Cortex of kidney (tissue), 1 donor: ENCODE measurements around the gene RABL6.
"Not testable (repeated sequence)": the region's sequence is repeated elsewhere in the genome, so short reads cannot be mapped to it uniquely, and the experiment has no call there.

Source experiments
- DNase-seq: peaks from one replicate; lab custom pipeline; 2025; lab: John Stamatoyannopoulos, UW

Gene RABL6

DNA sequence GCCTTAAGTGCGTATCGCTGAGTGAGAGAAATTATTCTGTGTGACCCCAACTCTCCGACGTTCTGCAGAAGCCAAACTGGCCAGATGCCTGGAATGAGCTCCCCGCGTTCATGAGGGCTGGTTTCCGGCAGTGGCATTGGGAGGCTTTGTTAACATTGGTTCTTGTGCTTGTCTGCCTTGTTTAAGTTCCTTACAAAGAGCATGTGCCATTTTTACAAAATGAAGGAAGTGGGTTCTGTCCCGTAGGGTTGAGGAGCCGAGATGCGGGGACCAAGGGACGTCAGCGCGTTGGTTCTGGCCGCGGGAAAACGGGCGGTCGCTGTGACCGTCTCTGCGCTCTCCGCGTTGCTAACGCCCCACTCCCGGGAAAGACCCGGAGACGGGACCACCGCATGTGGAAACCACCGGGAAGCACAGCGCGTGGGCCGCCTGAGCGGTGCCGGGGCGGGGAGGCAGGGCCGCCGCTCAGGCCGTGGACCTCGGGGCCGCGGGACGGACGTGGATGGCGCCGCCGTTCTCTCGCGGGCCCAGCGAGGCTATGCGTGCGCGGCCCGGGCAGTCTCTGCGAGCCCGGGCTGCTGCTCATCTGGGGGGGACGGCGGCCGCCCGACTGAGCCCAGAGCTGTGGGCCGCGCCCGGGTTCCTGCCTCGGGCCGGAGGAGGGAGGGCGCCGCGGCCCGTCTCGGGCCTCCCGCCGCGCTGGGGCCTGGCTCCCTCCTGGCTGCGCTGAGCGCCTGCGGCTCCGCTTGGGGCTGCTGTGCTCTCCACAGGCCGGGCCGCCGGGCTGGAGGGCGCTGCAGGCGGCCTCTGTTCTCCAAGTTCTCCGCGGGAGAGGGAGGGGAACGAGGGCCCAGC is 13.4 kb downstream of the RABL6 start:
- no peak for DNase-seq

DNA sequence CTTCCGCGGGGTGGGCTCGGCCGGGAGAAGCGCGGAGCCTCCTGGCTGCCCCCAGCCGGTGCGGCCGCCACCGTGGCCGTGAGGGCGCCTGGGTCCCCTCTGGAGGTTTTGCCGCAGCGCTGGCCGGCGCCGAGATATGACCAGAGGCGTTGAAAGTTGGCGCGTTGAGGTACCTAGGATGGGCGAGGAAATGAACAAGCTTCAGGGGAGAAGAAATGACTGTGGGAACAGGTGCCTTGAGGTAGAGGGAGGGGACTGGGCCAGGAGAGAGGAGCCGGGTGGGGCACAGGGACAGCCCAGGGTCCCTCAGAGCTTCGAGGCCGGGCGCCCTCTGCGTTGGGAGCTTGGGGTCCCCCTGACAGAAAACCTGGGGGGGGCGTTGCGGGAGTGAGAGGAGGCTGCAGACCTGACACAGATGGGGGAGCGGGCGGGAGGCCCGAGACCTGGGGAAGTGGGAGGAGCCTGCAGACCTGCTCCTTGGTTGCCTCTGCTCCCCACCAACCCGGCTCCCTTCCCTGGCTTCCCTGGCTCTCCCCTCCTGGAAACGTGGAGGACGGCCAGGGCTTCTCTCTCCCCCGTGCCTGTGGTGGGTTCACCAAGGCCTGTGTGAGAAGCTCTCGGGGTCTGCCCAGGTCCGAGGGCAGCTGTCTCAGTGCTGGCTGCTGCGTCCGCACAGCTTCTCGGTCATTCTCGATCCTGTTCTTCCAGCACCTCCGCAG is 14.2 kb downstream of the RABL6 start:
- no peak for DNase-seq

DNA sequence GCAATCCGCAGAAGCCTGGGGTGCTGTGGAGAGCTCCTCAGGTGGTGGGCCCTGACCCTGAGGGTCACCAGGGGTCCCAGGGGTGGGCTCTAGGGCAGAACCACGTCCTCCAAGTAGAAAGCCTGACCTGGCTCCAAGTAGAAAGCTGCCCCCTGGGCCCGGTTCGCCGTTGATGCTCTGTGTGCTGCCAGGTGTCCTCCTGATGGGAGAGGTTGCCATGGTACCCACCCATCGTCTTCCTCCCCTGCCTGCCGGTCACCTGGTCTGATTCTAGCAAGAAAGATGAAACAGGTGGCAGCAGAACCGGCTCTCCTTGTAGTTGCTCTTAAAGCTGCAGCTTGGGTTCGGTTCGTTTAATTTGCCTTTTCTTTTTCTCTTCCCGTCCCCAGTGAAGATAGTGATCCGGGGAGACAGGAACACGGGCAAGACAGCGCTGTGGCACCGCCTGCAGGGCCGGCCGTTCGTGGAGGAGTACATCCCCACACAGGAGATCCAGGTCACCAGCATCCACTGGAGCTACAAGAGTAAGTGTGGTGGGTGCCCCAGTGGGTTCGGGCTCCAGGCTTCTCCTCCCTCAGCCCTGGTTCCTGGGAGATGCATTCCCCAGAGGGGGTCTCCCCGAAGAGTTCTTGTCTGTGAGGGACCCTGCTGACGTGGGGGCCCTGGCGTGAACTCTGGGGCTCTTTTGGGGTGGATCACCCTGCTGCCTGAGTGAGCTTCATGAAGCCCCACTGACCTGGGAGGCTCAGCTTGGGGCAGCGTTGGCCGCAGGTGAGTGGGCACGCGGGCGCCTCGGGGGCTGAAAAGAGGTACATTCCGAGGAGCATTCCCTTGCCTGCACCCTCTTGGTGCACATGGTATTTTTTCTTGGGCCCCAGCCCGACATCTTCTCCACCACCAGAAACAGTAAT is 15.6 kb downstream of the RABL6 start:
- no peak for DNase-seq

DNA sequence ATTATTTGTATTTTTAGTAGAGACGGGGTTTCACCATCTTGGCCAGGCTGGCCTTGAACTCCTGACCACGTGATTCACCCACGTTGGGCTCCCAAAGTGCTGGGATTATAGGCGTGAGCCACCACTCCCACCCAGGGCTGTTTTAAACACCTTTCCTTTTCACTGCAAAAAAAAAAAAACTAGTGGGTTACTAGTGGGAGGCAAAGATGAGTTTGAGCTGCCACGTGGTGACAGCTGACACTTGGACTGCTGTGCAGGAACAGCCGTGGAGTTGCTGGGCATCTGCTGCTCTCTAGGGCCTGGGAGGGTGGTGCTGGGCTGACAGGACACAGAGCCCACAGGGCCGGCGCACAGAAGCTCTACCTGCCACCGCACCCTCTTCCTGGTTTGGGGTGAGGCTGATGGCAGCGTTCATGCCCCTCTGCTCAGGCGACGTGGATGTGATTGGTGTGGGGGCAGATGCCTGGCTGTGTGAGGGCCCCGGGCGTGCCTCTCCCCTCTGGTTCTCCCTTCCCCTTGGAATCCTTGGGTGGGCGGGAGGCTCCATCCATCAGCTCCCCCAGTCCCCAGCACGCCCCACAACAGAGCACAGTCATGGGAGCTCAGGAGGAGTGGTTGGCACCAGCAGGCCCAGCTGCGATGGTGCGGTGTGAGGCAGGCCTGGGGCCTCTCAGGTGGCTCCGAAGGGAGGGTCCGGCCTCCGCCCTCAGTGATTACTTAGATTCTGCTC is 16.9 kb downstream of the RABL6 start:
- DNase-seq: no peak

DNA sequence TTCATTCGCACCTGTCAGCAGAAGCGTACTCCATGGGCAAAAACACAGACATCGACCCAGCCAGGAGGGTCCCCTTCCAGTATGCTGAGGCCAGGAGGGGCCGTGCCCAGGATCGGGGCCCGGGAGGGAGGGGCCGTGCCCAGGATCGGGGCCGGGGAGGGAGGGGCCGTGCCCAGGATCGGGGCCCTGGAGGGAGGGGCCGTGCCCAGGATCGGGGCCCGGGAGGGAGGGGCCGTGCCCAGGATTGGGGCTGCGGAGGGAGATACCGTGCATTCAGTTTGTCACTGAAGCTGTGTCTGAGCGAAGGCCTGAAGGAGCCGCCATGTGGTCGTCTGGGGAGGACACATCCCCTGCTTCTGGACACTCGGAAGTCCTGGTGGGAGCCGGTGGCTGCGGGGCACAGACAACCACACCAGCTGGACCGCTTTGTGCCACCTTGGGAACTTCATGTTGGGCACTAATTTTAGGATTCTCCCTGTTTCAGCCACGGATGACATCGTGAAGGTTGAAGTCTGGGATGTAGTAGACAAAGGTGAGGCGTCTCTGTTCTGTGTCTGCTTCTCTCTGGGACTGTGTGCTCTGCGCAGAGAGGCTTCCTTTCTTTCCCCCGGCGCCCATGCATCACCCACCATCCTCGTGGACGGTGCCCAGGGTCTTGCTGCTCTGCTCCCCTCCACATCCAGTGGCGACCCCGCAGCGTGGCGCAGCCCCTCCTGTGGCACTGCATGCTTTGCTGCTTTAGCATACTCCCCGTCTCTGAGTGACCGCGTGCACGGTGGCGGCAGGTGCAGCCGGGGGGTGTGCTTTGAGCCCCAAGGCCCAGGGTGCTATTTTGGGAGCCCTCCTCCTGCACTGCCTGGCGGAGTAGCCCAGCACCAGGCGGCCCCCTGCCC is 17.8 kb downstream of the RABL6 start:
- no peak for DNase-seq

DNA sequence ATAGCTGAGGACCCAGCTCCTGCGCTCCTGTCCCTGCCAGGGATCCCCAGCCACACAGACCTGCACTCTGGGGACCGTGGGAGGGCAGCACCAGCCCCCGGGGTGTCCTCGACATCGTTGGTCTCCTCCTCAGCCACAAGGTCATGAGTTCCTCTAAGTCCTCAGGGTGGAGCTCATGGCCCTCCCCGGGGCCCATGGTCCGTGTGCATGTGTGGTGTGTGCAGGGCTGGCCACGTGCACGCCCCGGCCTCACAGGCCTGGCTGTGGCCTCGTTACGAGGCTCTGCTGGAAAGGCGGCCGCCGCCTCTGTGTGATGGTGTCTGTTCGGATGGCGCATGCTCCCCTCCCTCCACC is 18.4 kb downstream of the RABL6 start:
- DNase-seq: no peak

DNA sequence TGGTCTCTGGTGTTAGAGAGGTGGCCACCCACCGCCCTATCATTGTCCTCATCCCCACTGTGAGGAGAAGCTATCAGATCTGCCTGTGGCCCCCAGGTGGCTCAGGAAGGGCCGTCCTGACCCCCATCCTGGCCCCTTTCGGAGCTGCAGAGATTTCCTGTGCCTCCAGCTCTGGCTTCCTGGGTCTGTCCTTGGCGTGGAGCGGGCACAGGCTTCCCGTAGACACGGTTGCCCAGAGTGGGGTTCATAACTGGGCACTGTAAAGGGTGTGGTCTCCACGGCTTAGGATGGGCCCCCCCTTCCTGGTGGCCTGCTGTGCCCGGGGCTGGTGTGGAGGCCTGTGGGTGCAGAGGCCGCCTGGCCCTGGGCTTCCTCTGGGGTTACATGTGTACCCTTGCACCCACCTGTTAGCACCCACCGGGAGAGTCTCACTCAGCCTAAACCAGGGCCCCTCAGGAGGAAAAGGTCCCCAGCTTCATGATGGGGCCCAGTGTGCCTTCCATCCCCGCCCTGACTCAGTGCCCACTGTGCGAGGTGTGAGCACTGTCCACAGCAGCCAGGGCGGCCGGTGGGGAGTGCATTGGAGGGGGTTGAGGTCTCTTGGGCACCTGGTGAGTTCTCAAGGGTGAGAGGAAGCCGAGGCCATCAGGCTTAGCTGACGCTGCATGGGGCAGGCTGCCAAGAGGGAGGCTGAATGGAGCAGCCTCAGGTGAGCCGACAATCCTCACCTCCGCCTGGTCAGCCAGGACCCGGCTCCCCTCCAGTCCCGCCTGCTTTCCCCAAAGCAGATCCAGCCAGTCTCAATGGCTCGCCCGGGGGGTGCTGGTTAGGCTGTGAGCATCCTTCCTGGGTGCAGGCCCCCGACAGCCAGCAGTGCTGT is 19.2 kb downstream of the RABL6 start:
- no peak for DNase-seq

DNA sequence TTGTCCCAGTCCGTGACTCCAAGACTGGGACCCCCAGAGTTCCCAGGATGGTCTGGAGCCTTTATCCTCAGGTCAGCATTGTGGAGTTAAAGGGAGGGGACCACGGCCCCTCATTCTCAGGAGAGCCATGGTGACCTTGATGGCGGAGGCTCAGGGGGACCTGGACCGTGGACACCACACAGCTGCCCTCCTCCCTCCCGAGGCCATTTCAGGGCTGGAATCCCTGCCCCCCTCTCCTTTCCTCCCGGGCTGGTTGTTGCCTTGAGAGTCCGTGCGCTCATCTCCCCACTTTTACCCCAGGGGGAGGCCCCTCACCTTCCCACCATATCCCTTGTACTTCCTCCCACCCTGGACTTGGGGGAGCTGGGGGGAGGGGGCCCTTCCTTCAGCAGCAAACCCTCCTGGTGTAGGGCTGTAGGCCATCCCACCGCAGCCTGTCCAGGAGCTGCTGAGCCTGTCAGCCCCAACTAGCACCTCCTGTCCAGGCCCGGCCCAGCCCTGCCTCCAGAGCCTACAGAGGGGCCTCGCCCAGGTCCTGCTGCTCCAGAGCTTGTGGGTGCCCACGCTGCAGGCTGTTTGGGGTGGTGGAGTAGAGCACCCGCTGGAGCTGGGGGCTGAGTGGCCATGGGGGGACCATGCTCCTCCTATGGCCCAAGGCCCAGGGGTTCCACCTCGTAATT is 20.2 kb downstream of the RABL6 start:
- DNase-seq: no peak

DNA sequence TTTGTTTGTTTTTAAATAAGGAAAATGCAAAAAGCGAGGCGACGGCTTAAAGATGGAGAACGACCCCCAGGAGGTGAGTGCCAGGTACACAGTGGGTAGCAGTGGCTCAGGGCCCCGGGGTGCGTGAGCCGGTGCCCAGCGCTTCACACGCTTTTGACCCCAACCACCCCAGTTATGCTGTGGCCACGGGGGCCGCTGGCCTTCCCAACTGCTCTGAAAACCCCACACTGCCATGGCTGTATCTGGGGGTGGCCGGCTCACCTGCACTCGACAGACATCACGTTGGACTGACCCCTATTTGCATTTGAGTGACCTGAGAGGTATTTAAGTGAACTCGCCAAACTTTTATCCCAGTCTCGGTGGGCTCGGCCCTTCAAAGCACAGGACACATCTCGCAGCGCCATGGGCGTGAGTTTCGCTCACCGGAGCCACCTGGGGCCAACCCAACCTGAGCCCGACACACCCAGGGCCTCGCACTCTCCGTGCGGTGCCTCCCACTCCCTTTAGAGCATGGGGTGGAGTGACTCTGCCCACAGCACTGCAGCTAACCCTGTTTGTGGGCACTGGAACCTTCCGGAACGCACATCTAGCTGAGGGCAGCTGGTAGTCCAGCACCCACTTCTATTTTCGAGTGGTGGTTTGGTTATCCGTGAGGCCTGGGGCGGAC is 20.9 kb downstream of the RABL6 start:
- no peak for DNase-seq

DNA sequence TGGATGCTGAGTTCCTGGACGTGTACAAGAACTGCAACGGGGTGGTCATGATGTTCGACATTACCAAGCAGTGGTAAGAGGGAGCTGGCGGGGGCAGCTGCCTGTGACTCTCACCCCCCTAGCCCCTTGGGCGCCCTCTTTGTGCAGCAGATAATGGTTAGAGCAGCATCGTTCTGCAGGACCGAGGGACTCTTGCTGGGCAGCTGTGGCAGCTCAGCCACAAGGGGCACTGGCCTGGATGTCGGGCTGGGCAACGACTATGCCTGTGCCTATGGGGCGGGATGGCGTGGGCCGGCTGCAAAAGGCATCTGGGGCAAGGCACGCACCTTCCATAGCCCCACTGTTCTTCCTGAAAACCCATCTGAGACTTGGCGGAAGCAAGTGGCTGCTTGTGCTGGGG is 21.7 kb downstream of the RABL6 start:
- DNase-seq: no peak

DNA sequence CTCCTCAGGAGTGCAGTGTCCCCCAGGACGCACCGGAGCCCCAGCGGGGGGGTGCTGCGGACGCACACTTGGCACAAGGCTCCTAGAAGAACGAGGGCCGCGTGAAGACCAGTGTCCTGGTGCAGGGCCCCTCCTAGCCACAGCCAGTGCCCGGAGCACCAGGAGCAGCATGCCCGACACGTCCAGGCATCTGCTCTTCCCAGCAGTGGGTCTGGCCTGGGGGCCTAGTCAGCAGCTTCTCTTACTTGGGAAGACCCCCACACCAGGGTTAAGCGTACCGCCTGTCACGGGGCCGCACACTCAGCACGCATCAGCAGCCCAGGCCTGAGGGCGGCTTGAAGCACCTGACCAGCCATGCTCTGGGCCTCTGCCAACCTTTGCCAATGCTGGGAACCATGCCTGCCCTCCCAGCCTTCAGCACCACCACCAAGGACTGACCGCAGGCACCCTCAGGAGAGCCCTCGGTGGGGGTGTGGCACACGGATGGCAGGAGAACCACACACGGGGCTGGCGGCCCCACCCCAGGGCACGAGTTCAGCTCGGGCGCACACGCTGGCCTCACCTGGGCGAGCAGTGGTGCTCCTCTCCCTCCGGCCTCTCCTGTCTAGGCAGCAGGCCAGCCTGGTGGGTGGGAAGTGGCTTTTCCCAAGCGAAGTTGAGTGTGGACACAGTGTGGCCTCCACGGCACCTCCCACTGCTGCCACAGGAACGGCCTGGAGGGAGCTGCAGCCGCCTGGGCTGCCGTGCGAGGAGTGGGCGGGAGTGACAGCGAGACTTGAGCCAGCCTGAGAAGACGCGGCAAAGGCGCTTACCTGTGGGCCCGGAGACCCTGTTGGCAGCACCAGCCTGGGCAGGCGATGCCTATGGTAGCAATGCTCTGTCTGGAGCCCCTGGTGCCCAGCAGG is 22.5 kb downstream of the RABL6 start:
- DNase-seq: no peak

DNA sequence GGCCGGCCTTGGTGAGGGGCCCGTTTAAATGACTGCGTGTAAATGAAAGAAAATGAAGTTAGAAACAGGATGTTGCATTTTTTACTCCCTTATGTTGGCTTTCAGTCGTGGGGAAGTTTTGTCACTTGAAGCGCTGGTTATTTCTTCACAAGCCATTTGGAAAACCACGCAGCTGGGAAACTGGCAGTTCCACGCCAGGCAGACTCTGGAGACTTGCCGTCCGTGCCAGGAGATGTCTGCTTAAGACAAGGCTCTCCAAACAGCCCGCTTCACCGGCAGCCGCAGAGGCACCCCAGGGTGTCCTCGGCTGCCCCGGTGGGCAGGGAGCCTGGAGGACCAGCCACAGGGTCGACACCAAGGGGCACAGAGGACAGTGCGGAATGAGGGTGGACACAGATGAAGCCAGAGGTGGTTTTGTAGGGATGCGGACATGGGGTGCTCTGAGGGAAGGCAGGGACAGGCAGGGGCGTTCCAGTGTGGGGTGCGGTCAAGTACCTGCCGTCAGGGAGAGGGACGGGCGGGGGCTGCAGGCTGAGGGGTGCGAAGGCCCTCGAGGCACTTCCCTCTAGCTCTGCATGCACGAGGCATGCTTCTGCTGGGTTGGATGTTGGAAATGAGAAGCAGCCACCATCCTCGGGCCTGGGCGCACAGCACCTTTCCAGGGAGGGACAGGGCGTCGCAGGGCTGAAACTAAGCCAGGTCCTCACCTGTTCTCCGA is 23.4 kb downstream of the RABL6 start:
- no peak for DNase-seq

DNA sequence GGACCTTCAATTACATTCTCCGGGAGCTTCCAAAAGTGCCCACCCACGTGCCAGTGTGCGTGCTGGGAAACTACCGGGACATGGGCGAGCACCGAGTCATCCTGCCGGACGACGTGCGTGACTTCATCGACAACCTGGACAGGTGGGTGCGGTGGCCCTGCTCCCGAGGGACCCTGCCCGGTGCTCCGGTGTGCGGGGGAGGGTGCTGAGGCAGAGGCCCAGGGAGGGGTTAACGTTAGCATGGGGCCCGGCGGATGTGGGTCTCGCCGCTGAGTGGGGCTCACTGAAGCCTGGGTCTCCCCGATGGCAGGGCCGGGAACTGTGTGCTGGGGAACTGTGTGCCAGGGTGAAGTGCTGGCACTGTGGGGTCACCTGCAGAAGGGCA is 24.0 kb downstream of the RABL6 start:
- no peak for DNase-seq

DNA sequence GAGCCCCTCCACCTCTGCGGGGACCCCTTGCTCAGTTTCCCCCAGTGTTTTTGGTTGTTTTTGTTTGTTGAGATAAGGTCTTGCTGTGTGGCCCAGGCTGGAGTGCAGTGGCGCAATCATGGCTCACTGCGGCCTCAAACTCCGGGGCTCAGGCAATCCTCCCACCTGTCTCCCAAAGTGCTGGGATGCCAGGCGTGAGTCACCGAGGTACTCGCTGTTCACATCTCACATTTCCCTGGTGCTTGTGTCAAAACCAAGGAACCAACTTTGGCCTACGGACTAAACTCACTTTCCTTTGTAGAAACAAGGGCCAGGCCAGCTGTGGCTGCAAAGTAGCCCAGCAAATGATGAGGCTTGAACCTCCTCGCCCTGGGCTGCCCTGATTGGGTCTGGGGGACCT is 24.8 kb downstream of the RABL6 start:
- no peak for DNase-seq

DNA sequence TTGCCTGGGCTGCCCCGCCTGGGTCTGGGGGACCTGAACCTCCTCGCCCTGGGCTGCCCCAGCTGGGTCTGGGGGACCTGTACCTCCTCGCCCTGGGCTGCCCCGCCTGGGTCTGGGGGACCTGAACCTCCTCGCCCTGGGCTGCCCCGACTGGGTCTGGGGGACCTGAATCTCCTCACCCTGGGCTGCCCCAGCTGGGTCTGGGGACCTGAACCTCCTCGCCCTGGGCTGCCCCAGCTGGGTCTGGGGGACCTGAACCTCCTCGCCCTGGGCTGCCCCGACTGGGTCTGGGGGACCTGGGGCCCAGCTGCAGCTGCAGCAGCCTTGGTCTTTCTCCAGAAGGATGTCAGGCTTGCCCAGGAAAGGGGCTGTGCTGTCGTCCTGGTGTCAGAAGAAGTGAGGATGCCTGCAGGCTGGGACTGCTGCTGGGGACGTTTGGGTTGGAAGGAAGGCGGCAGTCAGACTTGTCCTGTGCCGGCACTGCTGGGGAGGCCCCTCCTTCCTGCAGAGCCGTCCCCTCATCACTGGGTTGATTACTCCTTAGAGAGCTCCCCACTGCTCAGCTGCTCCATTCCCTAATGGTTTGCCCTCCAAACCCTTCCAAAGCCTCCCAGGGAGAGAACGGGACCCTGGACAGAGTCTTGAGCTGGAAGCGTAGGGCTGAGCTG is 25.8 kb downstream of the RABL6 start:
- not testable (repeated sequence) for DNase-seq

DNA sequence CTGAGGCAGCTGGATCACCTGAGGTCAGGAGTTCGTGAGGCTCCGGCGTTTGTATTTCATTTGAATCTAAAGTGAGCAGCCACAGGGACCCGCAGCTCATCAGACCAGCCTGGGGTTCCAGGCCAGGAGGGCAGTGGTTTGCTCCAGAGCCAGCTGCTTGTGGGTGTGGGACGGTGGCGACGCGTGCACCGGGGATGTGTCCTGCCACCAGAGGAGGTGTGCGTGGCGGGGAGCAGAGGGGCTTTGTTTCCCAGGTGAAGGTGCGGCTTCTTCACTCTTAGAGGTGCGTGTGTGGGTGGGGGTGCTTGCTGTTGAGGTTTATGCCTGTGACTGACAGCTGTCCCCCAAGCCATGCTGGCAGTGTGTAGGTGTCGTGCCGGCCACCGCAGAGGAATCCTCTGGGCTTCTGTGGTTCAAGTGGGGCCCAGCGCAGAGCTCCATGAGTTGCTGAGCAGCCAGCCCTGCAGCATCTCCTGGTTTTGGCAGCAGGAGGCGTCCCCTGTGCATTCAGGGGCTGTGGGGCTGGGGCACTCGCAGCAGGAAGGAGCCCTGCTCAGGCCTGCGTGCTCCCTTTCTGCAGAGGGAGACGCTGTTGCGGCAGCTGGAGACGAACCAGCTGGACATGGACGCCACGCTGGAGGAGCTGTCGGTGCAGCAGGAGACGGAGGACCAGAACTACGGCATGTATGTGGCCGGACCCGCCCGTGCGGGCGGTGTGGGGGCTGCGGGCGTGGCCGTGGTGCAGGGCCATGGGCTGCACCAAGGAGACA is 27.6 kb downstream of the RABL6 start:
- DNase-seq: no peak
